DND-41 (cell line): ENCODE data around the gene CAPN3.

Source experiments
- ATAC-seq: fragments of 200-7000 bp; cut with Tn5 transposase; 3 replicates; pipeline ENCODE4 v1.9.1; 2021; ENCODE audit warnings: low read depth; ENCODE audit not compliant: insufficient read depth
- DNase-seq: peaks from one replicate; pipeline ENCODE4 v3.0.0-alpha.2; 2020
- H2AFZ ChIP-seq: 2 replicates; pipeline ENCODE4 v1.6.0; 2012; ENCODE audit warnings: low read depth, low read length
- H3K27ac ChIP-seq: 2 replicates; pipeline ENCODE4 v1.5.1; 2012; ENCODE audit warnings: low read length, inconsistent platforms
- H3K27me3 ChIP-seq: fragments of 200-600 bp; sonication (generic); 2 replicates; pipeline ENCODE4 v1.6.0; 2012; ENCODE audit warnings: low read length, mild to moderate bottlenecking, inconsistent platforms; ENCODE audit not compliant: insufficient read depth, poor library complexity
- H3K36me3 ChIP-seq: 2 replicates; pipeline ENCODE4 v1.5.1; 2012; ENCODE audit warnings: low read length, inconsistent platforms; ENCODE audit not compliant: insufficient read depth
- H3K4me1 ChIP-seq: 2 replicates; pipeline ENCODE4 v1.5.1; 2012; ENCODE audit warnings: mild to moderate bottlenecking, low read length; ENCODE audit not compliant: insufficient read depth
- H3K4me2 ChIP-seq: 2 replicates; pipeline ENCODE4 v1.6.0; 2012; ENCODE audit warnings: mild to moderate bottlenecking, moderate library complexity, low read length, inconsistent platforms; ENCODE audit not compliant: insufficient read depth
- H3K4me3 ChIP-seq, 2 experiments: fragments of 200-600 bp in 1 of 2; shearing (Covaris generic) in 1 of 2; 2 replicates each; pipeline ENCODE4 v1.5.1; 2012 to 2016; ENCODE audit warnings: inconsistent platforms in 2 of 2, low read length in 2 of 2, mild to moderate bottlenecking in 2 of 2, low read depth in 1 of 2, moderate library complexity in 1 of 2
- H3K79me2 ChIP-seq: 2 replicates; pipeline ENCODE4 v1.6.0; 2012; ENCODE audit warnings: low read length, inconsistent platforms; ENCODE audit not compliant: insufficient read depth
- H3K9ac ChIP-seq: 2 replicates; pipeline ENCODE4 v1.6.0; 2012; ENCODE audit warnings: low read depth, mild to moderate bottlenecking, inconsistent platforms, low read length, moderate library complexity
- H3K9me3 ChIP-seq: 2 replicates; pipeline ENCODE4 v1.5.1; 2012; ENCODE audit warnings: low read length, moderate library complexity, mild to moderate bottlenecking, inconsistent platforms; ENCODE audit not compliant: insufficient read depth, severe bottlenecking
- H4K20me1 ChIP-seq: 2 replicates; pipeline ENCODE4 v1.6.0; 2012; ENCODE audit warnings: low read length; ENCODE audit not compliant: insufficient read depth
- EZH2 ChIP-seq: IDR thresholded peaks from 3 replicates; pipeline ENCODE4 v1.6.1; 2012; ENCODE audit warnings: borderline replicate concordance, low read depth, mild to moderate bottlenecking, moderate library complexity, low read length, inconsistent platforms; ENCODE audit not compliant: severe bottlenecking
- TF ChIP-seq, protein P1 (sequence below): IDR thresholded peaks from 2 replicates; pipeline ENCODE4 v1.5.1; 2012; ENCODE audit warnings: borderline replicate concordance, low read length, moderate library complexity, mild to moderate bottlenecking; ENCODE audit not compliant: poor library complexity, severe bottlenecking; ENCODE audit errors: extremely low read depth

Gene CAPN3

DNA sequence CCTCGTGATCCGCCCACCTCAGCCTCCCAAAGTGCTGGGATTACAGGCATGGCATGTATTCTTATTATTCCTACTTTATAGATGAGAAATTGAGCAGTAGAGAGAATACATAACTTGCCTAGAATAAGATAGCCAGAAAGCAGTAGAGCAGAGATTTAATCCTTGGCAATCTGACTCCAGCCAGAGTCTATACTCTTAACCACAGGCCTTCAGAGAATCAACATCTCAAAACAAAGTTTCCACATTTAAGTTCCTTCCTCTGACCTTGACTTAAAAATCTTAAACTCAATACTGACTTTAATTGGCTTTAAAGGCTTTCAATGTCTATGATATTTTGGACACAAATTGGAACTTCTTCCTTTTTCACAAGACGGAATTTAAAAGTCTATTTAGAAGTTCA, 94.5 kb downstream of the CAPN3 start:
- DNase-seq (no peak), ATAC-seq (no peak)
- H3K4me1 ChIP-seq = no peaks in the 10 kb centered on the region
- H3K36me3 ChIP-seq = peaks cover 14% of the 10 kb centered on the region
- no peak overlapping the region for H3K9ac ChIP-seq
- no peaks in the 10 kb centered on the region for H3K27me3 ChIP-seq
- H2AFZ ChIP-seq = no peak overlapping the region
- H3K9me3 ChIP-seq = no peaks in the 10 kb centered on the region
- no peaks in the 10 kb centered on the region for H3K79me2 ChIP-seq
- H3K27ac ChIP-seq = no peak overlapping the region
- no peak overlapping the region for H3K4me3 ChIP-seq
- H4K20me1 ChIP-seq = no peaks in the 10 kb centered on the region
- TF ChIP-seq EZH2 = no peak
- TF ChIP-seq, protein P1, sequence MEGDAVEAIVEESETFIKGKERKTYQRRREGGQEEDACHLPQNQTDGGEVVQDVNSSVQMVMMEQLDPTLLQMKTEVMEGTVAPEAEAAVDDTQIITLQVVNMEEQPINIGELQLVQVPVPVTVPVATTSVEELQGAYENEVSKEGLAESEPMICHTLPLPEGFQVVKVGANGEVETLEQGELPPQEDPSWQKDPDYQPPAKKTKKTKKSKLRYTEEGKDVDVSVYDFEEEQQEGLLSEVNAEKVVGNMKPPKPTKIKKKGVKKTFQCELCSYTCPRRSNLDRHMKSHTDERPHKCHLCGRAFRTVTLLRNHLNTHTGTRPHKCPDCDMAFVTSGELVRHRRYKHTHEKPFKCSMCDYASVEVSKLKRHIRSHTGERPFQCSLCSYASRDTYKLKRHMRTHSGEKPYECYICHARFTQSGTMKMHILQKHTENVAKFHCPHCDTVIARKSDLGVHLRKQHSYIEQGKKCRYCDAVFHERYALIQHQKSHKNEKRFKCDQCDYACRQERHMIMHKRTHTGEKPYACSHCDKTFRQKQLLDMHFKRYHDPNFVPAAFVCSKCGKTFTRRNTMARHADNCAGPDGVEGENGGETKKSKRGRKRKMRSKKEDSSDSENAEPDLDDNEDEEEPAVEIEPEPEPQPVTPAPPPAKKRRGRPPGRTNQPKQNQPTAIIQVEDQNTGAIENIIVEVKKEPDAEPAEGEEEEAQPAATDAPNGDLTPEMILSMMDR = no peak
- H3K4me2 ChIP-seq = no peak overlapping the region

DNA sequence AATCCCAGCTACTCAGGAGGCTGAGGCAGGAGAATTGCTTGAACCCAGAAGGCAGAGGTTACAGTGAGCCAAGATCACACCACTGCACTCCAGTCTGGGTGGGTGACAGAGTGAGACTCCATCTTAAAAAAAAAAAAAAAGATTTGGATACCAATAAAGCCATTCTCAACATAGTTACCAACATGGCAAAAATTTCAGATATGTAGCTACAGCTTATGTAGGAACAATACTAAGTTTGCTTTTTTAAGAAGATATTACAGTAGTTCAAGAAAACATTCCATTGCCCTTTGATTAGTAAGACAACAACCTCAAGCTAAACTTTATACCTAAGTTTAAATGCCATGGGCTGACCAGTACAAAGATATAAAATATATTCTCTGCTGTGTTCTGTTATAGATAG, 97.2 kb downstream of the CAPN3 start:
- H2AFZ ChIP-seq = no peak overlapping the region
- H3K4me2 ChIP-seq = no peak overlapping the region

DNA sequence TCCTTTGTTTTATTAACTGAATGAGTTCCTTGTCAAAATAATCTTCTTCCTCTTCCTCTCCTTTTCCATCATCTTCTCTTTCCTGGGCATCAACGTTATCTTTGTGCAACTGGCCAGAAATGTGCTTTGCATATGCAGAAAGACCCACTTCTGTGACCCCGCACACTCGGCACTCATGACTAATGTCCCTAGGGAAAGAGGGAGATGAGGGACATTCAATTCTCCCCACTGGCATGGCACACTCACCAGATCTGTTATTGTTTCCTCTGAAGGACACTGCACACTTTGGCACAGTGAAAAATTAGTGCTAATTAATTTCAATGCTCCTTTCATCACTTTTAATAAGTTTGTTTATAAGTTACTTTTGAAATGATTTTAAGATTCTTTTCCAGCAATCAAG, 97.7 kb downstream of the CAPN3 start:
- H3K4me3 ChIP-seq = no peak overlapping the region
- no peak overlapping the region for H3K4me2 ChIP-seq

More for the DNA sequence above, 97.2 kb downstream of the CAPN3 start:
- ATAC-seq = no peak
- H3K9me3 ChIP-seq = no peaks in the 10 kb centered on the region
- DNase-seq = no peak
- no peak overlapping the region for H3K27ac ChIP-seq
- H3K36me3 ChIP-seq = peaks cover 4% of the 10 kb centered on the region; the same call in 1 of the 2 replicates
- H4K20me1 ChIP-seq = no peaks in the 10 kb centered on the region
- TF ChIP-seq EZH2 = no peak
- TF ChIP-seq, protein P1 = no peak
- H3K9ac ChIP-seq = no peak overlapping the region
- H3K79me2 ChIP-seq = no peaks in the 10 kb centered on the region
- H3K27me3 ChIP-seq = no peaks in the 10 kb centered on the region
- H3K4me3 ChIP-seq = no peak overlapping the region
- H3K4me1 ChIP-seq = no peaks in the 10 kb centered on the region

More for the DNA sequence above, 97.7 kb downstream of the CAPN3 start:
- ATAC-seq (no peak), DNase-seq (no peak)
- Histone ChIP-seq H3K79me2 (no peaks in the 10 kb centered on the region), H4K20me1 (no peaks in the 10 kb centered on the region), H2AFZ (no peak overlapping the region), H3K36me3 (no peaks in the 10 kb centered on the region; the same call in 1 of the 2 replicates), H3K9me3 (no peaks in the 10 kb centered on the region), H3K4me1 (no peaks in the 10 kb centered on the region), H3K27ac (no peak overlapping the region), H3K27me3 (no peaks in the 10 kb centered on the region), H3K9ac (no peak overlapping the region)
- no peak for TF ChIP-seq EZH2
- TF ChIP-seq, protein P1 = no peak
